ENCODE results near the gene MYL6B.

- no peak for TF ChIP-seq CTCF (IDR thresholded peaks at IDR 0.05)
- TF ChIP-seq POLR2AphosphoS5 (IDR thresholded peaks at IDR 0.05) = no peak
Measured at GRCh38 chr12:56204275-56204674, 51.9 kb downstream of the MYL6B start.

Data from breast epithelium (tissue), 3 donors.